Measurements from ENCODE around the gene GSX1.

The GSX1 gene

DNA sequence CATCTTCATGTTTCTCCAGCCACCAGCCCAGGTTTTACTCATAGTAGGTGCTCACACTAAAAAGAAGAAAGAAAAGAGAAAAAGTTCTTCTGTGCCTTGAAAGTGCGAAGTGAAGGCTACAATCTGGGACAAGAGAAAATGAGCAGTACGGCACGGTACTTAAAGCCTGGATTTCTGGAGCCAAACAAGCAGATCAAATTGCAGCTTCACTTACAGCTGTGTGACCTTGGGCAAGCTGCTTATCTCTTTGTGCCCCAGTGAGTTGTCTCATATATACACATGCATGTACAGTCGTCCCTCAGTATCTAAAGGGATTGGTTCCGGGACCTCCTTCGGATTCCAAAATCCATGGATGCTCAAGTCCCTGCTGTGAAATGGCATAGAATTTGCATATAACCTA is 41.8 kb downstream of the GSX1 start:
- no peak for DNase-seq

DNA sequence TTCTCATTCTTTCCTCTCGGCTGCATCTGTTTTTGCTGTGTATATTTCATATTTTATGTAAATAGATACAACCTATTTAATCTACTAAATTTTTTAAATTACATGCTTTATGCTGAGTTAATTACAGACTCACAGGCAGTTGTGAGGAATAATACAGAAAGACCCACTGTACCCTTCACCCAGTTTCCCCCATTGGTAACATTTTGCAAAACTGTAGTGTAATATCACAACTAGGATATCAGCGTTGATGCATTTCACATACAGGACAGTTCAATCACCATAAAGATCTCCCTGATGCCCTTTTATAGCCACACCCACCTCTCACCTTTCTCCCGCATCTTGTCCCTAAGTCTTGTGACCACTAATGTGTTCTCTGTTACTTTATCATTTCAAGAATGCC is 43.5 kb downstream of the GSX1 start:
- no peak for DNase-seq

DNA sequence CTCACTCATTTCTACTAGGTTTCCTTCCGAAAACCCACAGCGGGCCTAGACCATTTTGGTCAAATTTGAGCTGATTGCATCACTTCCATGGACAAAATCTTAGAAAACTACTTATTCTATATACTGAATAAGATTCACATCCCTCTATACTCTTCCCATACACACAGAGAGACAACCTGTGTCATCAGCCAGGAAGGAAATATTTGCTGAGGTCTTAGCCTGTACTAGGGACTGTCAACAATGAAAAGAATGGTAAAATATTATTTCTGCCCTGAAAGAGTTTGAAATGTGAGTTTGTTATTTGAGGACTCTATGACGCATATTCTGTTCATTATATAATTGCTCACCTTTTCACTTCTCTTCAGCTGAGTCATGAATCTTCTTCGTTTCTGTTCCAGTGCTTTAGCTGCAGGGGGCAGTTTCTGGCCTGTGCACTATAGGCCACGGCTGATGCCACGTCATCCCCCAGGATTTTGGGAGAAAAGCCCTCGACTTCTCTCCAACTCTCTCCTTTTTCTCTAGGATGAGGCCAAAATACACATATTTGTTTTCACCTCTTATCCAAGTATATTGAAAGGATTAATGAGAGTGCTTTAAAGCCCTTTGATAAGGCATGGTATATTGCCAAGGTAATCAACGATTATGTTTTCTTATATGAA is 47.7 kb downstream of the GSX1 start:
- no peak for DNase-seq

DNA sequence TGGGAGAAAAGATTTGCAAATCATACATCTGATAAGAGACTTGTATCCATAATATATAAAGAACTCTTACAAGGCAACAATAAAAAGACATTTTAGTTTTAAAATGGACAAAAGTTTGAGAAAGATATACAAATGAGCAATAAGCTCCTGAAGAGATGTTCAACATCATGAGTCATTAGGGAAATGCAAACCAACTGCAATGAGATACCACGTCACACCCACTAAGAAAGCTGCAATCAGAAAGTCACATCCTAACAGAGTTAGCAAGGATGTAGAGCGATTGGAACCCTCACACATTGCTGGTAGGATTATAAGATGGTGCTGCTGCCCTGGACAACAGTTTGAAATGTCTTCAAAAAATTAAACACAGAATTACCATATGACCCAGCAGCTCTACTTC is 50.3 kb downstream of the GSX1 start:
- DNase-seq, result no peak
